GM12891 (cell line): Measurements from ENCODE around the gene CDH22.

Experiments
- PAX5 ChIP-seq: IDR thresholded peaks from 2 replicates; pipeline ENCODE4 v1.6.1; 2011; ENCODE audit warnings: low read length, moderate library complexity, mild to moderate bottlenecking; ENCODE audit not compliant: insufficient read depth, severe bottlenecking
- POLR2A ChIP-seq: IDR thresholded peaks from 2 replicates; pipeline ENCODE4 v1.6.1; 2011; ENCODE audit warnings: low read depth, low read length, control low read depth
- POLR2AphosphoS5 ChIP-seq: IDR thresholded peaks from 2 replicates; pipeline ENCODE4 v1.6.1; 2011; ENCODE audit warnings: low read depth, low read length, control low read depth
- SPI1 ChIP-seq: IDR thresholded peaks from 2 replicates; pipeline ENCODE4 v1.6.1; 2011; ENCODE audit warnings: low read depth, low read length, control low read depth
- TAF1 ChIP-seq: IDR thresholded peaks from 2 replicates; pipeline ENCODE4 v1.6.1; 2011; ENCODE audit warnings: low read depth, low read length, control low read depth

- TF ChIP-seq POLR2AphosphoS5 = no peak
- TF ChIP-seq SPI1 = no peak
- TF ChIP-seq TAF1 = no peak
- TF ChIP-seq POLR2A = no peak
- no peak for TF ChIP-seq PAX5
Observed at GRCh38 chr20:46157076-46157592, 151.2 kb downstream of the CDH22 start.
